CD4-positive, alpha-beta T cell (primary cell): ENCODE data around the gene EXOG. TPM values are rescaled to one million over a fixed set of nuclear protein-coding genes. Genes with fewer than 3 reads are reported as not detected.

Source experiments
- ATAC-seq: fragments of 200-7000 bp; cut with Tn5 transposase; one replicate; pipeline ENCODE4 v1.10.0; 2022; ENCODE audit warnings: mild to moderate bottlenecking; ENCODE audit not compliant: poor library complexity
- CTCF ChIA-PET: fragments of 350-600 bp; sonication (Branson Sonifier 250); formaldehyde crosslinking; loops from one replicate; lab custom pipeline; 2021; ENCODE audit warnings: antibody characterized with exemption, inconsistent platforms; lab: Charles Lee
- POLR2A ChIA-PET: fragments of 350-600 bp; sonication (Branson Sonifier 250); formaldehyde crosslinking; loops from one replicate; lab custom pipeline; 2021; ENCODE audit warnings: antibody characterized with exemption, inconsistent platforms; lab: Charles Lee
- DNase-seq, 14 experiments: peaks; one replicate each; pipeline ENCODE4 v3.0.0-alpha.2; 2013 to 2020; ENCODE audit warnings: mixed read lengths in 2 of 14
- H3K27ac ChIP-seq, 2 donors: one replicate each; pipeline versions ENCODE4 v1.5.1 to v1.7.0; 2013; ENCODE audit warnings: low read length in 2 of 2, low read depth in 1 of 2, mild to moderate bottlenecking in 1 of 2
- H3K27me3 ChIP-seq, 2 experiments: 1 replicate in 1 of 2; 2 replicates in 1 of 2; pipeline versions ENCODE4 v1.6.1 to v1.7.0; 2013; ENCODE audit warnings: low read length in 2 of 2, control low read depth in 1 of 2, mild to moderate bottlenecking in 1 of 2, moderate library complexity in 1 of 2; ENCODE audit not compliant: insufficient read depth in 2 of 2, control insufficient read depth in 1 of 2
- H3K36me3 ChIP-seq: one replicate; pipeline ENCODE4 v1.6.1; 2013; ENCODE audit warnings: low read length, control low read depth; ENCODE audit not compliant: insufficient read depth
- H3K4me1 ChIP-seq: one replicate; pipeline ENCODE4 v1.6.1; 2013; ENCODE audit warnings: low read length, control low read depth; ENCODE audit not compliant: insufficient read depth
- H3K4me3 ChIP-seq: one replicate; pipeline ENCODE4 v1.5.1; 2013; ENCODE audit warnings: mild to moderate bottlenecking, low read length, moderate library complexity
- H3K9me3 ChIP-seq, 2 experiments: 1 replicate in 1 of 2; 2 replicates in 1 of 2; pipeline versions ENCODE4 v1.6.1 to v1.7.0; 2013; ENCODE audit warnings: low read length in 2 of 2, mild to moderate bottlenecking in 2 of 2, control low read depth in 1 of 2, moderate library complexity in 1 of 2; ENCODE audit not compliant: control insufficient read depth in 1 of 2, insufficient read depth in 1 of 2
- H3K27ac Mint-ChIP-seq: one replicate; pipeline ENCODE4 v1.8.0; 2020; ENCODE audit warnings: mixed read lengths
- H3K27me3 Mint-ChIP-seq: one replicate; pipeline ENCODE4 v1.8.0; 2021; ENCODE audit warnings: mixed read lengths
- H3K36me3 Mint-ChIP-seq: one replicate; pipeline ENCODE4 v1.8.0; 2021; ENCODE audit warnings: low read depth, mixed read lengths
- H3K4me1 Mint-ChIP-seq: one replicate; pipeline ENCODE4 v1.8.0; 2021; ENCODE audit warnings: low read depth, mixed read lengths
- H3K4me3 Mint-ChIP-seq: one replicate; pipeline ENCODE4 v1.8.0; 2020; ENCODE audit warnings: mild to moderate bottlenecking, mixed read lengths
- H3K9me3 Mint-ChIP-seq: one replicate; pipeline ENCODE4 v1.8.0; 2020; ENCODE audit warnings: mixed read lengths
- intact Hi-C, 2 experiments: fragments of 100-400 bp; cut with DNase I in 1 of 2; cut with micrococcal nuclease in 1 of 2; formaldehyde crosslinking; loops; one replicate each; pipeline versions ENCODE4 v1.15.1 to v1.9.0; 2023 to 2025; cut with DNase I, micrococcal nuclease
- total RNA-seq, 174 experiments: library from RNA in 2 of 174; stranded (reverse) in 2 of 174; gene quantifications; one replicate each; pipeline ENCODE4 v1.2.3 and lab custom pipeline; 2021 to 2026
- TF ChIP-seq, protein P1 (sequence below): fragments of 200-600 bp; IDR thresholded peaks from one replicate; pipeline ENCODE4 v1.8.0; 2022; ENCODE audit warnings: antibody characterized with exemption, mild to moderate bottlenecking

The EXOG gene
- total RNA-seq, 2 experiments from 2014 or later: 13.7 to 16.0 TPM

DNA sequence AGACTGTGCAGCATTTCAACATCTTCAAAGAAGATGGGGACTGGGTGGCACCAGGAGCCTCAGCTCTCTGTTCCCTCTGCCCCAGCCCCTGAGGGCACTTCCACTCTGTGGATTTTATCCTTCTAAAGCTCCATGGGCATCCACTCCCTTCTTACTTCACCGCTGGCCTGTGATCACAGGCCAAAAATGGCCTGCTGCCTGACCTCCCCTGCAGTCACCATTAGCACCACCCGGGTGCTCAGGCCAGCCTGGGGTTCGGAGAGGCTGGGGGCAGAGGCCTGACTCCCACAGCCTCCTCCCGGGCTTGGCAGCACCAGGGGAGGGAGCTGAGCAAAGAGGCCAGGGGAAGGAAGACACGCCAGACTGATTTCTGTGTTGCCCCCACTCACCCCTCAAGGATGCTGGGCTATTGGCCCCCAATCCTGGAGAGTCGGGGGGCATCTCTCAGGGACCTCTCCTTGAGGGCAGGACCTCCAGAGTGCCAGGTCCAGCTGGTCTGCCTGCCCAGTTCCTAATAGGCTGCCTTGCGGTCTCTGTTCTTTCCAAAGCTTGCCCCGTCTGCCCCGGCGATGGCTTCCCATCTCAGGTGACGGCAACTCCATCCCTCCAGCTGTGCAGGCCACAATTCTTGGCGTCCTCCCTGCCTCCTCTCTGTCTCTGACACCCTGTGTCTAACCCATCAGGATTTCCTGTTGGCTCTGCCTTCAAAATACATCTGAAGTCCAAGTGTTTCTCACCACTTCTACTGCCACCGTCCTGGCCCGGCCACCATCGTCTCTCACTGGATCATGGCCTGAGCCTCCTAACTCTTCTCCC is 67.1 kb downstream of the EXOG start:
- no peak overlapping the region for H3K4me3 ChIP-seq
- peaks cover 0 to 2% of the 10 kb centered on the region in 2 experiments for H3K27me3 ChIP-seq
- no peak overlapping the region for H3K27ac Mint-ChIP-seq
- ChIA-PET POLR2A (no interaction called here), CTCF (no interaction called here)
- no peaks in the 10 kb centered on the region for H3K36me3 Mint-ChIP-seq
- DNase-seq (peak in 1 of 14 experiments; percentile 19), ATAC-seq (no peak)
- H3K27me3 Mint-ChIP-seq: no peaks in the 10 kb centered on the region
- TF ChIP-seq, protein P1, sequence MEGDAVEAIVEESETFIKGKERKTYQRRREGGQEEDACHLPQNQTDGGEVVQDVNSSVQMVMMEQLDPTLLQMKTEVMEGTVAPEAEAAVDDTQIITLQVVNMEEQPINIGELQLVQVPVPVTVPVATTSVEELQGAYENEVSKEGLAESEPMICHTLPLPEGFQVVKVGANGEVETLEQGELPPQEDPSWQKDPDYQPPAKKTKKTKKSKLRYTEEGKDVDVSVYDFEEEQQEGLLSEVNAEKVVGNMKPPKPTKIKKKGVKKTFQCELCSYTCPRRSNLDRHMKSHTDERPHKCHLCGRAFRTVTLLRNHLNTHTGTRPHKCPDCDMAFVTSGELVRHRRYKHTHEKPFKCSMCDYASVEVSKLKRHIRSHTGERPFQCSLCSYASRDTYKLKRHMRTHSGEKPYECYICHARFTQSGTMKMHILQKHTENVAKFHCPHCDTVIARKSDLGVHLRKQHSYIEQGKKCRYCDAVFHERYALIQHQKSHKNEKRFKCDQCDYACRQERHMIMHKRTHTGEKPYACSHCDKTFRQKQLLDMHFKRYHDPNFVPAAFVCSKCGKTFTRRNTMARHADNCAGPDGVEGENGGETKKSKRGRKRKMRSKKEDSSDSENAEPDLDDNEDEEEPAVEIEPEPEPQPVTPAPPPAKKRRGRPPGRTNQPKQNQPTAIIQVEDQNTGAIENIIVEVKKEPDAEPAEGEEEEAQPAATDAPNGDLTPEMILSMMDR: no peak
- H3K9me3 ChIP-seq: peaks cover 0 to 5% of the 10 kb centered on the region in 2 experiments
- H3K4me3 Mint-ChIP-seq: no peak overlapping the region
- no peaks in the 10 kb centered on the region for H3K4me1 Mint-ChIP-seq
- intact Hi-C loops: no loop called here
- no peaks in the 10 kb centered on the region for H3K36me3 ChIP-seq
- no peaks in the 10 kb centered on the region for H3K4me1 ChIP-seq
- no peak overlapping the region for H3K27ac ChIP-seq
- H3K9me3 Mint-ChIP-seq: no peaks in the 10 kb centered on the region

DNA sequence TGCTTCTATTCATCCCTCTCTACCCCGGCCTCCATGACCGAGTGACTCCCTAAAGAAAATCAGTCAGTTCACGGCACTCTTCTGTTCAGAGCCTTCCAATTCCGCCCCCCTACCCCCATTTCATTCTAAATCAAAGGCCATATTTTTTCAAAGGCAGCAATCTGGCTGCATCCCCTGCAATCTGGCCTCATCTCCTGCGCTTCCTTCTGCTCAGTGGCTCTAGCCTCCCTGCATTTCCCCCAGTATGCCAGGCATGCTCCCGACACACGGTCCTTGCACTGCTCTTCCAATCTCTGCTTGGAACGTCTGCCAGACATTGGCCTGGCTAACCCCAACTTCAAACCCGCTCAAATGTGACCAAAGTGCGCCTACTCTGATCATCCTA is 67.7 kb downstream of the EXOG start:
- DNase-seq (no peak), ATAC-seq (no peak)
- Mint-ChIP-seq H3K4me3 (no peak overlapping the region), H3K4me1 (no peaks in the 10 kb centered on the region), H3K27ac (no peak overlapping the region), H3K27me3 (no peaks in the 10 kb centered on the region), H3K36me3 (no peaks in the 10 kb centered on the region), H3K9me3 (no peaks in the 10 kb centered on the region)
- peaks cover 0 to 2% of the 10 kb centered on the region in 2 experiments for H3K27me3 ChIP-seq
- ChIA-PET CTCF (no interaction called here), POLR2A (no interaction called here)
- peaks cover 0 to 5% of the 10 kb centered on the region in 2 experiments for H3K9me3 ChIP-seq
- no peaks in the 10 kb centered on the region for H3K36me3 ChIP-seq
- no peak overlapping the region for H3K4me3 ChIP-seq
- H3K4me1 ChIP-seq: no peaks in the 10 kb centered on the region
- no peak overlapping the region for H3K27ac ChIP-seq
- intact Hi-C loops: no loop called here
- TF ChIP-seq, protein P1: no peak

DNA sequence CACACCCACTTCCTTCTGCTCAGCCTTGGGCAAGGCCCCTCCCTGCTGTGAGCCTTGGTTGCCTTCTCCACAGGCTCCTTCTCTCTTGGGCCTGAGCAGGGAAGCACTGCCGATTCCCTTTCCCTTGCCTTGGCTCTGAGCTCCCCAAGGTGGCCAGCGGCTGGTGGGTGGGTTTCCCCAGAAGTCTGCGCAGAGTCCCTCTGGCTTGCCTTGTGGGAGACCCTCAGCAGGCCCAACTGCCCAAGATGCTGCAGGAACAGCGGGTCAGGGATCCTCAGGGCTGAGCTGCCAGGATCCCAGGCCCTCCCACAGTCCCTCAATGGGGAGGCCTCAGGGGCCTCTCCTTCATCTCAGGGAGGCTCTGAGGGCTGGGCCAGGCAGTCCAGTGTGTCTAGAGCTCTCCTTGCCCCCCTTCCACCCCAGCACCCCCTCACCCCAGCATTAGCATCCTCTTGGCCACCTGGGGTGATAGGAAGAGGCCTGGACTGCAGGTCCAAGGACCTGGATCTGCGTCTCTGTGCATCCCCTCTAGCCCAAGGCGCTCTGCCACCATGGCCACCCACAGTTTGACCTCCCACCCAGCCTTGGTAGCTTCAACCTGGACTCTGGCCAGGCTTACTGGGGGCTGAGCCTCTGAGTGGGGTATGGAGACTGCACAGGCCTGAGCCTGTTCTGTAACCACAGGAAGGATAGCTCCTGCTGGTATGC is 68.6 kb downstream of the EXOG start:
- Histone ChIP-seq H3K27ac (no peak overlapping the region), H3K27me3 (peaks cover 0 to 2% of the 10 kb centered on the region in 2 experiments), H3K4me3 (no peak overlapping the region), H3K9me3 (peaks cover 0 to 5% of the 10 kb centered on the region in 2 experiments), H3K4me1 (no peaks in the 10 kb centered on the region), H3K36me3 (no peaks in the 10 kb centered on the region)
- no peaks in the 10 kb centered on the region for H3K4me1 Mint-ChIP-seq
- H3K9me3 Mint-ChIP-seq: no peaks in the 10 kb centered on the region
- H3K27me3 Mint-ChIP-seq: no peaks in the 10 kb centered on the region
- DNase-seq: peak in 1 of 14 experiments; percentile 19
- ChIA-PET POLR2A (no interaction called here), CTCF (no interaction called here)
- H3K36me3 Mint-ChIP-seq: no peaks in the 10 kb centered on the region
- no peak overlapping the region for H3K27ac Mint-ChIP-seq
- no peak for ATAC-seq
- TF ChIP-seq, protein P1: no peak
- H3K4me3 Mint-ChIP-seq: no peak overlapping the region
- intact Hi-C loops: no loop called here
